Left ventricle myocardium inferior (tissue), 1 donor: ENCODE data around the gene NHSL1. TPM values are rescaled to one million over a fixed set of nuclear protein-coding genes. Genes with fewer than 3 reads are reported as not detected.
A peak's percentile ranks its signal among the peaks of the same experiment; 100 is the strongest.

Experiments used
- DNase-seq: peaks from one replicate; pipeline ENCODE4 v3.0.0-alpha.2; 2020
- H3K27ac ChIP-seq: fragments of 200-600 bp; replicated peaks from 2 replicates; pipeline ENCODE4 v1.8.0; 2021
- H3K27me3 ChIP-seq: fragments of 200-600 bp; 2 replicates; pipeline ENCODE4 v1.8.0; 2021; ENCODE audit warnings: low read depth
- H3K36me3 ChIP-seq: fragments of 200-600 bp; 2 replicates; pipeline ENCODE4 v1.8.0; 2021
- H3K4me1 ChIP-seq: fragments of 200-600 bp; 2 replicates; pipeline ENCODE4 v1.8.0; 2021
- H3K4me3 ChIP-seq: fragments of 200-600 bp; 2 replicates; pipeline ENCODE4 v1.8.0; 2021; ENCODE audit warnings: mild to moderate bottlenecking, moderate library complexity
- H3K9me3 ChIP-seq: fragments of 200-600 bp; replicated peaks from 2 replicates; pipeline ENCODE4 v1.8.0; 2021
- CTCF ChIP-seq: fragments of 200-600 bp; IDR thresholded peaks from 2 replicates; pipeline ENCODE4 v1.8.0; 2021; ENCODE audit warnings: antibody characterized with exemption, mild to moderate bottlenecking, borderline replicate concordance
- intact Hi-C: fragments of 100-400 bp; cut with micrococcal nuclease; formaldehyde crosslinking; loops from one replicate; pipeline ENCODE4 v1.11.0; 2022
- total RNA-seq: library from RNA; stranded (reverse); fragmentation: NEBNext Ultra II Directional; extraction: Animal tissue kit (Norgen Biotek cat#: 25700); gene quantifications from one replicate; pipeline ENCODE4 v1.2.1, GENCODE V29; 2021
- donor health status: DM: no; HTN: yes; CAD: no; lungs with severe emphysema.

The NHSL1 gene
- total RNA-seq, 1 donor from 2014 or later, result 44.7 TPM

GRCh38 chr6:138485005-138485545 is 14.2 kb downstream of the NHSL1 start:
- Histone ChIP-seq H3K27me3 (no peaks in the 10 kb centered on the region), H3K27ac (peak overlapping the region; percentile 67), H3K9me3 (no peaks in the 10 kb centered on the region), H3K4me3 (peak overlapping the region; percentile 37), H3K4me1 (peaks cover 55% of the 10 kb centered on the region), H3K36me3 (no peaks in the 10 kb centered on the region)
- no peak for DNase-seq
- intact Hi-C loops, result no loop called here
- no peak for TF ChIP-seq CTCF

DNA sequence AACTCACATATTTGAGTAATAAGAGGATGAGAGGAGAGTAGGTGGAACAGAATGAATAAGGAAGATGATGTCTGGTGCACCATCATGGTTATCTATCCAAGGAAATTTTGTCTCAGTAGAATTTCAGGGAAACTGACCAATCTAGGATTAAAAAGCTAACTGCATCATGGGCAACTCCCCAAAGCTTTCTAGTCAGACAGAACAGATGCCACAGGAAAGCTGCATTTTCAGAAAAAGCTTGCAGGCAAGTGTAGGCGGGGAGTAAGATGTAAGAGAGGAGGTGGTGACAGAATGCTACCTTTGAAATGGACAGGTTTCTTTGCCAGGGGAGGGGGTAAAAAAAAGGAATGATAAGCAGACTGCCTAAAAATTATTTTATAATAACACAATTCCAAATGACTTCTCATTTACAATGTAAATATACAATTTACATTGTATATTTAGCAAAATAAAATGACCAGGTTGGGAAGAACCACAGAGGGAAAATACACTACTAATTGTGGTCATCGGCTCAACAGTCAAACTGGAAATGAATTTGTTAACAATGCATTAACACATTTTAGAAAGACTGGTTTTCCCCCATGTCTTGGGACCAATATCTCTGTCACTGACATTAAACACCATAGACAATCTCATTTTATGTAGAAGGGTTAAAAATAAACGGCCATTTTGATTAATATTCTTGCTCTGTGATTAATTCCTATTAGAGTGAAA is 15.1 kb downstream of the NHSL1 start:
- Histone ChIP-seq H3K27me3 (no peaks in the 10 kb centered on the region), H3K27ac (peak overlapping the region; percentile 67), H3K4me3 (peak overlapping the region; percentile 37), H3K4me1 (peaks cover 59% of the 10 kb centered on the region), H3K36me3 (no peaks in the 10 kb centered on the region), H3K9me3 (no peaks in the 10 kb centered on the region)
- intact Hi-C loops, result no loop called here
- no peak for DNase-seq
- TF ChIP-seq CTCF, result no peak

GRCh38 chr6:138482816-138483215 is 16.5 kb downstream of the NHSL1 start:
- DNase-seq, result no peak
- Histone ChIP-seq H3K4me1 (peaks cover 62% of the 10 kb centered on the region), H3K9me3 (no peaks in the 10 kb centered on the region), H3K27ac (no peak overlapping the region), H3K4me3 (no peak overlapping the region), H3K36me3 (no peaks in the 10 kb centered on the region), H3K27me3 (no peaks in the 10 kb centered on the region)
- TF ChIP-seq CTCF, result no peak
- intact Hi-C loops, result no loop called here

DNA sequence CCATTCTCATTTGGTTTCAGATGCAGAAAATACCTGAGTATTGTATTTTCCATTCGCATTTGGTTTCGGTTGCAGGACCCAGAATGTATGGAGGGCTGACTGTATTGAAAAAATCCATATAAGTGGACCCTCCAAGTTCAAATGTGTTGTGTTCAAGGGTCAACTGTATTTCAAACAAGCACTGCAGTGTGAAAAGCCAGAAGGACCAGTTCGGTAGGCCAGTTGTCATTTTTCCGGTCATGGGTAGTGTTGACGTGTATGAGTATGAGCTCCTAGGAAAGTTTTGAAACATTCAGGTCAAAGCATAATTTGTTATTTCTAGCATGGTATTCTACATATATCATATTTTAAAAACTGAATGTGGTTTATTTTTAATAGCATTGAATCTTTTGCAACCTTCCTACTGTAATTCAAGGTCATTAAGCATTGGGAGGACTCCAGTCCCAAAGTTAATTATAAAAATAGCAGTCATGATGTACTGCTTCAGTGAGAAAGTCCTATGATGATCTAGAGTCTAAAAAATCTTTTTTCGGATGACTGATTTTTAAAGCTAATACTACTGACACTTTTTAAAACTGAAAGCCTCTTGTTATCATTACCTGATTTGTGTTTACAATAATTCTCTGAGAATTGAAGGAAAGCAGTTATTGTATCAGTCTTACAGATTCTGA is 18.9 kb downstream of the NHSL1 start:
- Histone ChIP-seq H3K4me1 (peaks cover 38% of the 10 kb centered on the region), H3K27me3 (no peaks in the 10 kb centered on the region), H3K36me3 (no peaks in the 10 kb centered on the region), H3K4me3 (no peak overlapping the region), H3K27ac (peak overlapping the region; percentile 67), H3K9me3 (no peaks in the 10 kb centered on the region)
- no peak for DNase-seq
- intact Hi-C loops, result no loop called here
- TF ChIP-seq CTCF, result no peak

DNA sequence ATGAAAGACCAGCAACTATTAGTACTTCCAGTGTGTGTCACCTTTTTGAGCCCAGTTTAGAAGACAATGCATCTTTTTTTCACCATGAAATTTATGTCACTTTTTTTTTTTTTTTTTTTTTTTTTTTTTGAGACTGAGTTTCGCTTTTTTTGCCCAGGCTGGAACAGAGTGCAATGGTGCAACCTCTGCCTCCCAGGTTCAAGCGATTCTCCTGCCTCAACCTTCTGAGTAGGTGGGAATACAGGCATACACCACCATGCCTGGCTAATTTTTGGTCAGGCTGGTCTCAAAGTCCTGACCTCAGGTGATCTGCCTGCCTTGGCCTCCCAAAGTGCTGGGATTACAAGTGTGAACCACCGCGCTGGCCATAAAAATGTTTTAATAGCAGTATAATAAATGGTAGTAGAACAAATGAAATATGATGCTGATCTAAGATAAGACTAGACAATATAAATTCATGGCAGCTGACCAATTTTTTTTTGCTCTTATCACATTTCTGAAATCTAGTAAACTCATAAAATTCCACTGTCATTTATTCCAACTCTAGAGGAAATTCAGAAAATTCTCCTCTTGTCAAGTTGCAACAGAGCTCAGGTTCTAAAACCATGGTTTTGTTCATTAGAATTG is 21.3 kb downstream of the NHSL1 start:
- no peak overlapping the region for H3K4me3 ChIP-seq
- no peak overlapping the region for H3K27ac ChIP-seq
- no peak for DNase-seq
- no peaks in the 10 kb centered on the region for H3K9me3 ChIP-seq
- intact Hi-C loops, result no loop called here
- no peak for TF ChIP-seq CTCF
- H3K27me3 ChIP-seq, result no peaks in the 10 kb centered on the region
- H3K4me1 ChIP-seq, result peaks cover 21% of the 10 kb centered on the region
- H3K36me3 ChIP-seq, result no peaks in the 10 kb centered on the region
